Pancreas (tissue), 10 donors: ENCODE results near the gene SPATA33. TPM values are rescaled to one million over a fixed set of nuclear protein-coding genes. Genes with fewer than 3 reads are reported as not detected.

Source experiments
- ATAC-seq, 4 donors: fragments of 200-7000 bp; cut with Tn5 transposase; one replicate each; pipeline versions ENCODE4 v1.8.0 to v1.9.1; 2020; ENCODE audit warnings: mild to moderate bottlenecking in 4 of 4, moderate library complexity in 4 of 4
- DNase-seq, 6 donors: peaks; one replicate each; pipeline ENCODE4 v3.0.0-alpha.2; 2020
- FAIRE-seq: peaks from 2 replicates; lab custom pipeline; 2012; peaks lifted over from hg19 to GRCh38; lab: Jason Lieb, UNC
- H3K27ac ChIP-seq, 4 donors: fragments of 200-600 bp; sonication (generic); 1 replicate in 3 of 4; 2 replicates in 1 of 4; pipeline versions ENCODE4 v1.5.0 to v1.8.0; 2020
- H3K27me3 ChIP-seq, 4 donors: fragments of 200-600 bp; one replicate each; pipeline ENCODE4 v1.8.0; 2021
- H3K36me3 ChIP-seq, 3 donors: fragments of 200-600 bp; sonication (generic) in 1 of 3; one replicate each; pipeline versions ENCODE4 v1.5.0 to v1.8.0; 2020 to 2021
- H3K4me1 ChIP-seq, 3 donors: fragments of 200-600 bp; one replicate each; pipeline ENCODE4 v1.8.0; 2021
- H3K4me3 ChIP-seq, 4 donors: fragments of 200-600 bp; sonication (generic) in 2 of 4; one replicate each; pipeline versions ENCODE4 v1.5.0 to v1.8.0; 2020 to 2021
- H3K9me3 ChIP-seq, 4 donors: fragments of 200-600 bp; one replicate each; pipeline ENCODE4 v1.8.0; 2021
- CTCF ChIP-seq, 4 donors: fragments of 200-600 bp; sonication (generic) in 3 of 4; IDR thresholded peaks; one replicate each; pipeline versions ENCODE4 v1.5.0 to v1.8.0; 2021; ENCODE audit warnings: antibody characterized with exemption in 4 of 4
- WGBS, 2 donors: extraction: QIAGEN DNeasy Blood & Tissue Kit; methylation state at CpG; one replicate each; pipeline ENCODE4 v1.1.7; 2013; 5-methylcytosine and 5-hydroxymethylcytosine counted together
- intact Hi-C, 3 donors: fragments of 100-400 bp; cut with DNase I; formaldehyde crosslinking; loops; one replicate each; pipeline versions ENCODE4 v1.11.1 to v1.14.2; 2022
- polyA plus RNA-seq, 2 donors: library from polyadenylated mRNA; stranded (reverse); fragments of 200-250 nt; gene quantifications; one replicate each; pipeline ENCODE4 v1.2.3, GENCODE V29; 2013
- total RNA-seq, 6 donors: library from RNA; stranded (reverse); fragmentation: NEBNext Ultra II Directional in 4 of 6; extraction: Animal tissue kit (Norgen Biotek cat#: 25700) in 4 of 6; gene quantifications; one replicate each; pipeline versions ENCODE4 v1.2.1 to v1.2.4, GENCODE V29; 2021 to 2023
- donor health status: healthy with polysubstance abuse.
- donor health status: DM: no; HTN: no; CAD: no; lungs with moderate emphysema.
- donor health status: DM: no; HTN: no; CAD: no.
- donor health status: control.
- donor health status: control.
- donor health status: Bipolar disorder and iron deficiency.
- donor health status: DM: yes; HTN: yes; CAD: no.
- donor health status: DM: no; HTN: no; CAD: no.
- donor health status: DM: no; HTN: no; CAD: no.
- donor health status: DM: yes; HTN: yes; CAD: no.

Gene SPATA33
- total and polyA plus RNA-seq, 8 donors: 2.4 to 9.3 (median 3.8) TPM

DNA sequence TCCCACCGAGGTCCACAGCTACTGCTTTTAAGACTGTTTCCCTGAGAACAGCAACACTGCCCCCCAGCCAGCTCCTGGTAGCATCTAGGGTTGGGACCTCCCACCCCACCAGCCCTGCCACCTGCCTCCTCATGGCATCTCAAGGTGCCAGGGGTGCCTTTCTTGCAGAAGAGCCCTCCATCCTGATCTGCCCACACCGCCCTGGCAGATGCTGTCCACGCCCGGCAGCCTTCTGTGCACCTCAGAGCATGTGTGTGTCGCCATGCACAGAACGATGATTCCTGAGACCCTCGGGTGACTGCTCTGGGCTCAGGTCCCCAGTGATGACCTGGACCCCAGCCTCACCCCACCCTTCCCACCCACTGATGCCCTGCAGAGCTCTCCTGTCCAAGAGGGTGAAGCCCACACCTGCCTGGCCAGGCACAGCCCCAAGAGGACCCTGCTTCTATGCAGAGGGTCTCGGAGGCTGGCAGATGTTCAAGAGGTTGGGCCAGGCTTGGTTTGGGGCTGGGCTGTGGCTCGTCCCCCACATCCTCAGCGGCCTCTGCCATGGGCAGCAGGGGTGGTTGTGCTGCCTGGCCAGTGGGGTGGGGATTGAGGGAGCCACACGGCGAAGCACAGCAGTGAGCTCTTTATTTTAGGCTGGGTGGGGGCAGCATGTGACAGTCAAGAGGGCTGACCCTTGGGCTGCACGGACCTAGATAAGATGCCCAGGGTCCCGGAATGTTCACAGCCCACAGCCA, 49.1 kb downstream of the SPATA33 start:
- TF ChIP-seq CTCF (IDR thresholded peaks at IDR 0.05): no peak
- intact Hi-C loops: loop anchor here in 2 of 3 donors (5.0 kb wide), 1 partner anchor 91 kb away; no protein-coding TSS in a partner anchor
- Histone ChIP-seq H3K36me3 (no peaks in the 10 kb centered on the region), H3K27me3 (no peaks in the 10 kb centered on the region), H3K4me1 (no peaks in the 10 kb centered on the region), H3K4me3 (peak overlapping the region in 1 of 4 donors; percentile 38), H3K9me3 (no peaks in the 10 kb centered on the region), H3K27ac (no peak overlapping the region)
- no peak for FAIRE-seq
- no peak for DNase-seq
- no peak for ATAC-seq
- WGBS, 2 donors: 67 to 76% methylated on average over 14 of the region's 14 CpGs

DNA sequence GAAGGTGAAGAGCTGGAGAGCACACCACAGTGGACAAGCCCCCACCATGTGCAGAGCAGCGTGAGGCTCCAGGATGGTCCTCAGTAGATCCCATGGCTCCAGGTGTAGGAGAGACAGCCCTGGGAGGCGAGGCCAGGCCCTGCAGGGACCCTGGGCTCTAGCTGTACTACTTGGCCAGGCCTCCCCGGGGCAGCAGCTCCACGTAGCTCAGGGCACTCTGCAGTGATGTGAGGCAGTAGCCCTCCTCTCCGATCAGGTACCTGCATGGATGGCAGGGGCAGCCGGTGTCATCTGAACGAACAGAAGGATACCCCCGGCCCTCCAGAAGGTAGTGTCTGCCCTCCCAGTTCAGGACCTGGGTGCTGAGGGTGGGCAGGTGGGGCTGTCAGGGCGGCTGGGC, 50.1 kb downstream of the SPATA33 start:
- no peaks in the 10 kb centered on the region for H3K36me3 ChIP-seq
- H3K4me1 ChIP-seq: peaks cover 0 to 4% (median 0%) of the 10 kb centered on the region in 3 donors
- no peak for FAIRE-seq
- H3K9me3 ChIP-seq: no peaks in the 10 kb centered on the region
- no peaks in the 10 kb centered on the region for H3K27me3 ChIP-seq
- H3K4me3 ChIP-seq: no peak overlapping the region
- no peak for ATAC-seq
- intact Hi-C loops: loop anchor here in 2 of 3 donors (5.0 kb wide), 1 partner anchor 90 kb away; no protein-coding TSS in a partner anchor
- H3K27ac ChIP-seq: no peak overlapping the region
- 86 to 88% methylated on average over 9 of the region's 9 CpGs for WGBS, 2 donors
- no peak for TF ChIP-seq CTCF (IDR thresholded peaks at IDR 0.05)
- DNase-seq: no peak

DNA sequence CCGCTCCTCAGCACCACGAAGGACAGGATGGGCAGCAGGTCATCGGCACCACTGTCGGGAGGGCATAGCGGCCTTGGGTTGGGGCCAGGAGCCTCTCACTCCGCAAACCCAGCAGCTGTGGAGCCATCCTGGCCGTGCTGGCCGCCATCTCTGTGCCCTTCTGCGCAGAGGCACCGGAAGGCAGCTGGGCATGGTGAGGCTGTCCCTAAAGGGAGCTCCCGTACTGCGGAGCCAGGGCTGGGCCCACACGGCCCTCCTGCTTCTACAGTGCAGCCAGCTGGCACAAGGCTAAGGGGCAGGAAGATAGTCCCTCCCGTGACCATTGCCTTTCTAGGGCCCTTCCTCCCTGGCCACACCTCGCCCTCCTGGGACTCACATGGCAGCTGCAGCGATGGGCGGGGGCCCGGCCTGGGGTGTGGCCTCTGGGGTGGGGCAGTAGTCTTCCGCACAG, 50.9 kb downstream of the SPATA33 start:
- Histone ChIP-seq H3K4me3 (no peak overlapping the region), H3K27ac (no peak overlapping the region), H3K36me3 (no peaks in the 10 kb centered on the region), H3K9me3 (no peaks in the 10 kb centered on the region), H3K27me3 (no peaks in the 10 kb centered on the region), H3K4me1 (peaks cover 0 to 4% (median 0%) of the 10 kb centered on the region in 3 donors)
- ATAC-seq (no peak), DNase-seq (no peak), FAIRE-seq (no peak)
- intact Hi-C loops: loop anchor here in 2 of 3 donors (5.0 kb wide), 1 partner anchor 89 kb away; no protein-coding TSS in a partner anchor
- WGBS, 2 donors: 87 to 89% methylated on average over 19 of the region's 19 CpGs
- TF ChIP-seq CTCF (IDR thresholded peaks at IDR 0.05): no peak

DNA sequence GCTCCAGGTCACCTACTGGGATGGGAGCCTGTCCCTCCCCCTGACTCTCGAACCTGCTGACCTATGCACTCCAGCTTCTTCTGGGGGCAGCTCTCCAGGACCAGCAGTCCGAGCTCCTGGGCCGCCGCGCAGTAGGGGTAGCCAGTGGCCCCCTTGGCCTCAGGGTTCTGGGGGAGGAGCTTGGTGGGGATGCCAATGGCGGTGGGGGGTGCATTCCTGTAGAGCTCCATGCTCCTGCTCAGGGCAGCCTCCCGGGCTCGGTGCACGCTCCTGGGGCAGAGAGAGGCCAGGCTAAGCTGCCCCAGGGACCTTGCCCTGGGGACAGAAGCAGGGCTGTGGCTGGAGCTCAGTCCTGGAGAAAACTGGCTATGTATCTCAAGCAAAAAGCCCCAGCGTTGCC, 51.5 kb downstream of the SPATA33 start:
- ATAC-seq (no peak), DNase-seq (no peak), FAIRE-seq (no peak)
- intact Hi-C loops: loop anchor here in 2 of 3 donors (5.0 kb wide), 1 partner anchor 88 kb away; no protein-coding TSS in a partner anchor
- Histone ChIP-seq H3K36me3 (no peaks in the 10 kb centered on the region), H3K4me3 (no peak overlapping the region), H3K27ac (no peak overlapping the region), H3K9me3 (no peaks in the 10 kb centered on the region), H3K27me3 (no peaks in the 10 kb centered on the region), H3K4me1 (peaks cover 0 to 4% (median 0%) of the 10 kb centered on the region in 3 donors)
- WGBS, 2 donors: 92 to 93% methylated on average over 10 of the region's 10 CpGs
- TF ChIP-seq CTCF (IDR thresholded peaks at IDR 0.05): no peak
